Right lobe of liver (tissue), 4 donors: ENCODE measurements around the gene RELN.

Experiments
- POLR2A ChIP-seq: fragments of 450-650 bp; IDR thresholded peaks from one replicate; pipeline ENCODE4 v1.6.1; 2017; ENCODE audit warnings: antibody characterized with exemption, mild to moderate bottlenecking
- TF ChIP-seq, protein P1 (sequence below), 4 donors: fragments of 200-600 bp in 3 of 4; fragments of 450-650 bp in 1 of 4; IDR thresholded peaks; one replicate each; pipeline versions ENCODE4 v1.5.1 to v1.8.0; 2016 to 2022; ENCODE audit warnings: antibody characterized with exemption in 4 of 4, mild to moderate bottlenecking in 2 of 4
- donor health status: DM: no; HTN: no; CAD: no.
- donor health status: DM: no; HTN: no; CAD: no.
- donor health status: DM: no; HTN: yes; CAD: no.

DNA sequence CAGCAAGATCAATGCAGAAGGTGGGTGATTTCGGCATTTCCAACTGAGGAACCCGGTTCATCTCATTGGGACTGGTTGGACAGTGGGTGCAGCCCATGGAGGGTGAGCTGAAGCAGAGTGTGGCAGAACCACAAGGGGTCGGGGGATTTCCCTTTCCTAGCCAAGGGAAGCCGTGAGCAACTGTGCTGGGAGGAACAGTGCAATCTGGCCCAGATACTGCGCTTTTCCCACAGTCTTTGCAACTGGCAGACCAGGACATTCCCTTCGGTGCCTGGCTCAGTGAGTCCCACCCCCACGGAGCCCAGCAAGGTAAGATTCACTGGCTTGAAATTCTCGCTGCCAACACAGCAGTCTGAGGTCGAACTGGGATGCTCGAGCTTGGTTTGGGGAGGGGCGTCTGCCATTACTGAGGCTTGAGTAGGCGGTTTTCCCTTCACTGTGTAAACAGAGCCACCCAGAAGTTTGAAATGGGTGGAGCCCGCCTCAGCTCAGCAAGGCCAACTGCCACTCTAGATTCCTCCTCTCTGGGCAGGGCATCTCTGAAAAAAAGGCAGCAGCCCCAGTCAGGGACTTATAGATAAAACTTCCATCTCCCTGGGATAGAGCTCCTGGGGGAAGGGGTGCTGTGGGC is 484.8 kb downstream of the RELN start:
- TF ChIP-seq, protein P1, sequence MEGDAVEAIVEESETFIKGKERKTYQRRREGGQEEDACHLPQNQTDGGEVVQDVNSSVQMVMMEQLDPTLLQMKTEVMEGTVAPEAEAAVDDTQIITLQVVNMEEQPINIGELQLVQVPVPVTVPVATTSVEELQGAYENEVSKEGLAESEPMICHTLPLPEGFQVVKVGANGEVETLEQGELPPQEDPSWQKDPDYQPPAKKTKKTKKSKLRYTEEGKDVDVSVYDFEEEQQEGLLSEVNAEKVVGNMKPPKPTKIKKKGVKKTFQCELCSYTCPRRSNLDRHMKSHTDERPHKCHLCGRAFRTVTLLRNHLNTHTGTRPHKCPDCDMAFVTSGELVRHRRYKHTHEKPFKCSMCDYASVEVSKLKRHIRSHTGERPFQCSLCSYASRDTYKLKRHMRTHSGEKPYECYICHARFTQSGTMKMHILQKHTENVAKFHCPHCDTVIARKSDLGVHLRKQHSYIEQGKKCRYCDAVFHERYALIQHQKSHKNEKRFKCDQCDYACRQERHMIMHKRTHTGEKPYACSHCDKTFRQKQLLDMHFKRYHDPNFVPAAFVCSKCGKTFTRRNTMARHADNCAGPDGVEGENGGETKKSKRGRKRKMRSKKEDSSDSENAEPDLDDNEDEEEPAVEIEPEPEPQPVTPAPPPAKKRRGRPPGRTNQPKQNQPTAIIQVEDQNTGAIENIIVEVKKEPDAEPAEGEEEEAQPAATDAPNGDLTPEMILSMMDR (IDR thresholded peaks at IDR 0.05): no peak
- TF ChIP-seq POLR2A: no peak
